Activated CD8-positive, alpha-beta memory T cell treated with anti-CD3 and anti-CD28 coated beads for 24 hours (primary cell): ENCODE measurements around the gene ZFYVE21.

ENCODE experiments used
- DNase-seq: peaks from one replicate; pipeline ENCODE4 v3.0.0-alpha.2; 2020

ZFYVE21 gene

GRCh38 chr14:103706551-103707328 lies 8.9 kb upstream of the ZFYVE21 start:
- DNase-seq: no peak

- no peak for DNase-seq
These were observed 8.0 kb upstream of the ZFYVE21 start for GRCh38 chr14:103707329-103708263.

- no peak for DNase-seq
These were observed 6.8 kb upstream of the ZFYVE21 start for GRCh38 chr14:103708750-103709187.

- no peak for DNase-seq
These were observed 5.8 kb upstream of the ZFYVE21 start for GRCh38 chr14:103709814-103710213.

- no peak for DNase-seq
These were observed 4.7 kb upstream of the ZFYVE21 start for GRCh38 chr14:103710771-103711377.

DNA sequence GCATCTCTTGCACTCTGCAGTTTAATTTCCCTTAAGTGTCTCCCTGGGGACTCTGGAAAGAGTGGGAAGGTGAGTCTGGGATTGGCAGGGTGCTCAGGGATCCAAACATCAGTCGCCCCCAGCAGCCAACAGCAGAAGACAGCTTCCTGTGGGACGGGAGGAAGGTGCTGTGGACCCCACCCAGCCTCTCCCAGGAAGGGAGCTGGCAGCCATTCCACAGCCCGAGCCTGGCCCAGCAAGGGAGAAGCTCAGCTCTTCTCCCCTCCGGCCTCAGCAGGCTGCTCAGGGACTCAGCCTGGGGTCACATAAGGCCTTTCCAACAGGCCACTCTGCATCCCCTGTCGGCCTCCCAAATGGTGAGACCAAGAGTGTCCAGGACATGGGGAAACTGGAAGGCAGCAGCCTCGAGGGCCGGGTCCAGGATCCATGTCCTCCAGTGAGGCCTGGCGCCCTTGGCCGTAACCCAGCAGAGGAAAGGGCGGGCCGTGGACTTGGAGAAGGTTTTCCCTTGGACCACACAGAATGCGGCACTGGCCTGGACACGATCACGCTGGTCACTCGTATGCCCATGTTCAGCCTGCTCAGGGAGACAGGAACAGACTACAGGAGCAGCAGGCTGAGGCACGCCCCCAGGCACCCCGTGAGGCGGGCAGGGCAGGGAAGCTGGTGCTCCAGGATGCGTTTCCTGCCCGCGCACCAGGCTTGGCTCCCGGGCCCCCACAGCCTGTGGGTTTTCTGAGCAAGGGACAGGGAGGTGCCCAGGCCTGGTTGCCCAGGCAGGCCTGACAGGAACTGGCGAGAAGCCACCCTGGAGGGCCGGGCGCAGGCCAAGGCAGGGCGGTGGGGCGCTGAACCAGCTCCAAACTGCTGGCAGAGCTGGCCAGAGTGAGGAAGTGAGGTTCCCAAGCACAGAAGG lies 3.8 kb upstream of the ZFYVE21 start:
- DNase-seq: no peak

DNA sequence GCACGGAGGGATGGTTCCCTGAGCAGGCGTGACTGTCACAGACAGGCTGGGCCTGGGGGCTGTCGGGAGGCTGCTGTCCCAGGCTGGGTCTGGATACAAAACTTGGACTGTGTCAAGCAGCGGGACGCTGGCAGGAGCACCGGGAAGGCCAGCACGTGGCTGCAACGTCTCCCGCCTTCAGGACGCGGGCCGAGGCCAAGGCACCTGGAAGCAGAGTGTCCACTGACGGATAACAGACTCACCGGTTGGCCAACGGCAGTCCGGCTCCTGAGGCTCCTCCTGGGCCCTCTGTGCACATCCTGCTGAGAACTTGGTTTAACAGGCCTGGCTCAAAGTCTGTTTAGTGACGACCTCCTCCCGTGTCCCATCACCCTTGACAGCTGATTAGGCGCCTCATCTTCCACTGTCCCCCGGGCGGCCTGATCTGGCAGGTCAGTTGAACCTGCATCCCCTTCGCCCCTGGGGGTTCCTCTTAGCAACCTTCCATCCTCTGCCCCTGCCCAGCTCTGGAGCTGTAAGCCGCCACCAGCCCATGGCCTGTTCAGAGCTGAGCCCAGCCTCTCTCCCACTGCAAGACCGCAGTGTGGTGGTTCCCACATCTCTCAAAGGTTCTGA lies 2.9 kb upstream of the ZFYVE21 start:
- no peak for DNase-seq

DNA sequence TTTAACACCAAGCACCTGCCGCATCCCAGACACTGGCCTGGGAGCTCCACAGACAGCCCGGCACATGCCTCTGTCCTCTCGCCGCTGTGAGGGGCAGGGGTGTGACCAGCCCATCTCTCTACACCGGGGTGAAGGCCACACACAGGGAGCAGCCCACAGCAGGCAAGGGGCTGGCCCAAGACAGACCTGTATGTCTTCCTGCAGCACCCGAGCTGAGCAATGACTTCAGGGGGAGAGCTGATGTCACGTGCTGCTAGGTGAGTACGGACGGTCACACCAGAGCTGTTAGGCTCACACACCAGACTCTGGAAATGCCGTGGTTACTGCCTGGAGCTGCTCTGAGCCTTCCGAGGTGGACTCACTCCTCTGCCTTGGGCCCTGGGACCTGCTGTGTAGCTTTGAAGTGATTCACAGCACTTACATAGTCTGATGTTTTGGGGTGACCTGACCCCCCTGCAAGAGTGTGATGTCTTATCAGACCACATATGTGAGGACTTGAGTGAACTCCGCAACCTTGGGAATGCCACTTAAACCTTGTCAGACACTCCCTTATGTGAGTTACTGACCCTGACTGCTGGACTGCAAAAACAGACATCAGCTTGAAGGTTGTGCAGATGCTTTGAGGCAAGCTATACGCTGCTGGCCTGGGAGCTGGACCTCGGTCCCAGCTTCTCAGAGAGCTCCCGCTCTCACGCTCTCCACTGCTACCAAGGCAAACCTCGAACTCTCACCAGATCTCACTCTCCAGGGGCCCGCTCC lies 2.1 kb upstream of the ZFYVE21 start:
- no peak for DNase-seq

GRCh38 chr14:103714063-103714724 lies 1.4 kb upstream of the ZFYVE21 start:
- DNase-seq: no peak

DNA sequence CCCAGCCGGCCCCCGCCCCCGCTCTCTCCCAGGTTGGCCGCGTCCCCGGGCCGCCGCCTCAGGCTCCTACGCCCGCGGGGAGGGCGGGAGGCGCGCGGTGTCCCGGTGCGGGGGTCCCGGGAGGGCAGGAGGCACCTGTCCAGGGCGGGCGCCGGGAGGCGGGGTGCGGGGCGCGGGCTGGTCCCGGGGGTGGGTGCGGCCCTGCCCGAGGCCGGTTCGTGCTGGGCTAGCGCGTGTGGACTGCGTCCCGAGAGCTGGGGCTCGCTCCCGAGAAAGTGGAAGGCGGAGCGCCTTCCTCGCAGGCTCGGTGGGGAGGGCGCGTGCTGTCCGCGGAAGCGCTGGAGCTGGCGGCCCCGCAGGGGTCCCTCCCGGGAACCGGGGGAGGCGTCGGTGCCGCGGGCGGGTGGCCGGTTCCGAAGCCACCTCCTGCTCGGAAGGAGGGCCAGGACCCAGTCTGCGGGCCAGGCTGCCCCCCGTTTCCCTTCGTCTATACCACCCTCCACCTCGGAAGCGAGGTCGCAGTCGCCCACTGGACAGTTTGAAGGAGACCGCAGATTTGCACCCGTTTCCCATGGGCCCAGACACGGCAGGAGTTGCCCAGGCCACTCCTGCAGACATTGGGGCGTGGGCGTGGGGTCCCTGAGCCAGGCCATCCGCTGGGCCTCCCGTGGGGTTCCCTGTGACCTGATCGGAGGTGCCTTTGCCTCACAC lies 636 bp downstream of the ZFYVE21 start:
- DNase-seq: no peak

DNA sequence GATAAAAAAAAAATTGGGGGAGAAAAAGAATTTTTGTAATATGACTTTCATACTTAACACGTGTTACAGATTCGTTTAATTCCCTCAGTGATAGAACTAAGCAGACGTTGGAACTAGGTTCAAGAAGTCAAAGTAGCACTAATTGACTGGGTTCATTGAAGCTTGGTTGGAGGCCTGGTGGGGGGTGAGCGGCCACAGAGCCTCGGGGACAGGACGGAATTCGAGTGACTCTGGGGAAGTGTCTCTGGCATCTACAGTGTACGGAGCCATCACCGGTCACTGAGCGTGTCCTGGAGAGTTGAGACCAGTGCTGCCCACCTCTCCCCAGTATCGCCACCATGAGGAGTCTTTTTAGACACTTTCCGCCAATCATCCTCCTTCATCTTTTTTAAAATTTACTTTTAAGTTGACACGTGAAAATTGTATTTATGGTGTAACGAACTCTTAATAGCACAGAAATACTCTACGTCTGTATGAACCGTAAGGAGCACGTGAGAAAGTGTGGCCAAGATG lies 1.3 kb downstream of the ZFYVE21 start:
- DNase-seq: no peak

GRCh38 chr14:103718572-103718971 lies 3.0 kb downstream of the ZFYVE21 start:
- DNase-seq: no peak

DNA sequence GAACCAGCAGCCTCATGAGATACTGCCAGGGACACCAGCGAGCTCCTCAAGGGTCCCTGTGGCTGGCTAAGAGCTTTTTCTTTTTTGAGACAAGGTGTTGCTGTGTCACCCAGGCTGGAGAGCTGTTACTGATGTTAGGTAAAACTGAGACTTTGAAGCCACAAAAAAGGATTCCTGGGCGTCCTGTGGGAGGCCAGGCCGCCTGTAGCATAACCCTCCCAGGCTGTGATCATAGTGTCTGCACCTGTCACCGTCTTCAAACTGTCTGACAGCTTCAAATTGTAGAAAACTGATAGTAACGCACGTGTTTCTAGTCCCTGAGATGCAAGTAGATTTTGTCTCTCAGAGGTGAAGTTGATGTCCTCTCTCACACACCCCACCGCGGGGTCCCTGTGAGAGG lies 4.1 kb downstream of the ZFYVE21 start:
- no peak for DNase-seq

- DNase-seq: no peak
These were observed 5.9 kb downstream of the ZFYVE21 start for GRCh38 chr14:103721334-103722120.

GRCh38 chr14:103723748-103724081 lies 8.1 kb downstream of the ZFYVE21 start:
- DNase-seq: no peak

- no peak for DNase-seq
These were observed 8.5 kb downstream of the ZFYVE21 start for GRCh38 chr14:103724116-103724515.

- DNase-seq: no peak
These were observed 9.5 kb downstream of the ZFYVE21 start for GRCh38 chr14:103725001-103725682.

GRCh38 chr14:103725739-103726395 lies 10.3 kb downstream of the ZFYVE21 start:
- DNase-seq: no peak
